ENCODE data around the gene AMBRA1. TPM values are rescaled to one million over a fixed set of nuclear protein-coding genes. Genes with fewer than 3 reads are reported as not detected.

The AMBRA1 gene
- total RNA-seq, 1 donor from 2014 or later: 36.9 TPM

DNA sequence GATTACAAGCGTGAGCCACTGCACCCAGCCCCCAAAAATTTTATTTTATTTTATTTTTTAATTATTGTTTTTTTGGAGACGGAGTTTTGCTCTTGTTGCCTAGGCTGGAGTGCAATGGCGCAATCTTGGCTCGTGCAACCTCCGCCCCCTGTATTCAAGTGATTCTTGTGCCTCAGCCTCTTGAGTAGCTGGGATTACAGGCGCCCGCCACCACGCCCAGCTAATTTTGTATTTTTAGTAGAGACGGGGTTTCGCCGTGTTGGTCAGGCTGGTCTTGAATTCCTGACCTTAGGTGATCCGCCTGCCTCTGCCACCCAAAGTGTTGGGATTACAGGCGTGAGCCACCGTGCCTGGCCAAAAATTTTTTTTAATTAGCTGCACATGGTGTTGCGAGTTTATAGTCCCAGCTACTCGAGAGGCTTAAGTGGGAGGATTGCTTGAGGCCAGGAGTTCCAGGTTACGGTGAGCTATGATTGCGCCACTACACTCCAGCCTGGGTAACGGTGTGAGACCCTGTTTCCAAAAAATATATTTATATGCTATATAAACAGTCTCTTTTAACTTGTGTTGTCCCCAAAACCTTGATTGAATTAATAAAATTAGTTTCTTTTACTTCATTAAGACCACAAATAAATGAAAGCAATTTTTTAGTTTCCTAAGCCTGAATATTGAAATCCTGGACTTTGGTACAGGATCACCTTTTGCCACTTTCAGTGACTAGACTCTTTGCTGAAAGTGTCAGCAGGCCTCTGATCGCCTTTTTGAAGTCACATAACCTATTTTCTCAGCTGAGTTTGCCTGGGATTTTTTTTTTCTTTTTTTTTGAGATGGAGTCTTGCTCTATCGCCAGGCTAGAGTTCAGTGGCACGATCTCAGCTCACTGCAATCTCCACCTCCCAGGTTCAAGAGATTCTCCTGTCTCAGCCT is 39.7 kb upstream of the AMBRA1 start:
- Mint-ChIP-seq H3K27me3 (ENCODE audit: unreplicated experiment) (no peaks in the 10 kb centered on the region), H3K9me3 (ENCODE audit: unreplicated experiment) (no peaks in the 10 kb centered on the region)

DNA sequence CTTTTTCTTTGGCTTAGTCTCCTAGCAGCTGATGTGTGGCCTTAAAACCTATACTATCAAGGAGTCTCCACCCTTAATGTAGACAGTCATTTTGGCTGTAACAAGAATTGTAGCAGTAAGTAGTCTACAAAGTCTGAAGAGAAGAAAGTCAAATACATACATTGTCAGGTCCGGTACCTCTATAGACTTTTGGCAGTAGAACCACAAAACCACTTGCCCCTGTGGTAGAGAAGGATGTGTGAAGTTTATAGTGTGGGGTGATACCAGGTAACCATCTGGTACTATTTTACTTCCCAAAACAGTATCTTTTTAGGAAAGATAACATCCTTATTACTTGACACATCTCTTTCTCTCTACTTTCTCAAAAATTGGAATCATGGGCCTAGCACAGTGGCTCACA is 38.7 kb upstream of the AMBRA1 start:
- no peak overlapping the region for H3K4me3 Mint-ChIP-seq (ENCODE audit: unreplicated experiment)
- H3K27me3 Mint-ChIP-seq (ENCODE audit: unreplicated experiment): no peaks in the 10 kb centered on the region
- no peak overlapping the region for H3K27ac Mint-ChIP-seq (ENCODE audit: unreplicated experiment)
- no peaks in the 10 kb centered on the region for H3K36me3 Mint-ChIP-seq (ENCODE audit: low read depth, unreplicated experiment)
- TF ChIP-seq, protein P1, sequence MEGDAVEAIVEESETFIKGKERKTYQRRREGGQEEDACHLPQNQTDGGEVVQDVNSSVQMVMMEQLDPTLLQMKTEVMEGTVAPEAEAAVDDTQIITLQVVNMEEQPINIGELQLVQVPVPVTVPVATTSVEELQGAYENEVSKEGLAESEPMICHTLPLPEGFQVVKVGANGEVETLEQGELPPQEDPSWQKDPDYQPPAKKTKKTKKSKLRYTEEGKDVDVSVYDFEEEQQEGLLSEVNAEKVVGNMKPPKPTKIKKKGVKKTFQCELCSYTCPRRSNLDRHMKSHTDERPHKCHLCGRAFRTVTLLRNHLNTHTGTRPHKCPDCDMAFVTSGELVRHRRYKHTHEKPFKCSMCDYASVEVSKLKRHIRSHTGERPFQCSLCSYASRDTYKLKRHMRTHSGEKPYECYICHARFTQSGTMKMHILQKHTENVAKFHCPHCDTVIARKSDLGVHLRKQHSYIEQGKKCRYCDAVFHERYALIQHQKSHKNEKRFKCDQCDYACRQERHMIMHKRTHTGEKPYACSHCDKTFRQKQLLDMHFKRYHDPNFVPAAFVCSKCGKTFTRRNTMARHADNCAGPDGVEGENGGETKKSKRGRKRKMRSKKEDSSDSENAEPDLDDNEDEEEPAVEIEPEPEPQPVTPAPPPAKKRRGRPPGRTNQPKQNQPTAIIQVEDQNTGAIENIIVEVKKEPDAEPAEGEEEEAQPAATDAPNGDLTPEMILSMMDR (IDR thresholded peaks at IDR 0.05; ENCODE audit: unreplicated experiment): no peak
- no peaks in the 10 kb centered on the region for H3K4me1 Mint-ChIP-seq (ENCODE audit: unreplicated experiment)
- no peaks in the 10 kb centered on the region for H3K9me3 Mint-ChIP-seq (ENCODE audit: unreplicated experiment)
- DNase-seq (ENCODE audit: low spot score): no peak

More for the DNA sequence above, 39.7 kb upstream of the AMBRA1 start:
- no peak overlapping the region for H3K4me3 Mint-ChIP-seq (ENCODE audit: unreplicated experiment)
- no peak overlapping the region for H3K27ac Mint-ChIP-seq (ENCODE audit: unreplicated experiment)
- TF ChIP-seq, protein P1 (IDR thresholded peaks at IDR 0.05; ENCODE audit: unreplicated experiment): no peak
- peaks cover 3% of the 10 kb centered on the region for H3K36me3 Mint-ChIP-seq (ENCODE audit: low read depth, unreplicated experiment)
- no peaks in the 10 kb centered on the region for H3K4me1 Mint-ChIP-seq (ENCODE audit: unreplicated experiment)
- DNase-seq (ENCODE audit: low spot score): no peak

DNA sequence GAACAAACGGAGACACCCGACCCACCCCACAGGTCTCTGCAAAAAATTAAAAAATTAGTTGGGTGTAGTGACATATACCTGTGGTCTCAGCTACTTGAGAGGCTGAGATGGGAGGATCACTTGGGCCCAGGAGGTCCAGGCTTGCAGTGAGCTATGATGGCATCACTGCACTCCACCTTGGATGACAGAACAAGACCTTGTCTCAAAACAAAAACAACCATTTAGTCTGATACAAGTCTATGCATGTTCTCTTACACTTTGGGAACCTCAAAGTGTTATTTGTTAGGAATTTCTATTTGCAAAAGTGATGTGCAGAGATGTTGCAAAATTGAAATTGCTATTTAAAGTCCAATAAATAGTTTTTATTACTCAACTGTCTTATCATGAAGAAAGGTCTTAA is 37.9 kb upstream of the AMBRA1 start:
- H3K36me3 Mint-ChIP-seq (ENCODE audit: low read depth, unreplicated experiment): no peaks in the 10 kb centered on the region
- no peaks in the 10 kb centered on the region for H3K4me1 Mint-ChIP-seq (ENCODE audit: unreplicated experiment)
- no peak overlapping the region for H3K27ac Mint-ChIP-seq (ENCODE audit: unreplicated experiment)
- no peak overlapping the region for H3K4me3 Mint-ChIP-seq (ENCODE audit: unreplicated experiment)
- no peaks in the 10 kb centered on the region for H3K9me3 Mint-ChIP-seq (ENCODE audit: unreplicated experiment)
- TF ChIP-seq, protein P1 (IDR thresholded peaks at IDR 0.05; ENCODE audit: unreplicated experiment): no peak
- no peak for DNase-seq (ENCODE audit: low spot score)
- H3K27me3 Mint-ChIP-seq (ENCODE audit: unreplicated experiment): no peaks in the 10 kb centered on the region

DNA sequence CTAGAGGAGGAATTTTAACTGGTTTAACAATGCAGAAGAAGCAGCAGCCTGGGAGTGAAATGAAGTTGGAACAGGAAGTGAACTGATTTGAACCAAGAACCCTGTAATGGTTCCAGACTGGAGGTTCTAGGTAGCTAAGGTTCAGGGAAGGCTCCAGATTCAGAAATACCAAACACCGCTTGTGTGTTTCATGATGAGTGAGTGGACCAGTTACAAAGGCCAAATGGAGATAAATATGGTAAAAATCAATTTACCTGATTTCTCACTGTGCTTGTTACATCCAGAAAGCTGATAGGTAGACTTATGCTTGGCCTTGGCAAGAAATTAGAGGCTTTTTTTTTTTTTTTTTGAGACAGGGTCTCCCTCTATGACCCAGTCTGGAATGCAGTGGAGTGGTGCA is 36.4 kb upstream of the AMBRA1 start:
- TF ChIP-seq, protein P1 (IDR thresholded peaks at IDR 0.05; ENCODE audit: unreplicated experiment): no peak
- peaks cover 5% of the 10 kb centered on the region for H3K36me3 Mint-ChIP-seq (ENCODE audit: low read depth, unreplicated experiment)
- H3K4me3 Mint-ChIP-seq (ENCODE audit: unreplicated experiment): no peak overlapping the region
- no peak for DNase-seq (ENCODE audit: low spot score)
- H3K27ac Mint-ChIP-seq (ENCODE audit: unreplicated experiment): no peak overlapping the region
- no peaks in the 10 kb centered on the region for H3K4me1 Mint-ChIP-seq (ENCODE audit: unreplicated experiment)
- no peaks in the 10 kb centered on the region for H3K27me3 Mint-ChIP-seq (ENCODE audit: unreplicated experiment)
- no peaks in the 10 kb centered on the region for H3K9me3 Mint-ChIP-seq (ENCODE audit: unreplicated experiment)

DNA sequence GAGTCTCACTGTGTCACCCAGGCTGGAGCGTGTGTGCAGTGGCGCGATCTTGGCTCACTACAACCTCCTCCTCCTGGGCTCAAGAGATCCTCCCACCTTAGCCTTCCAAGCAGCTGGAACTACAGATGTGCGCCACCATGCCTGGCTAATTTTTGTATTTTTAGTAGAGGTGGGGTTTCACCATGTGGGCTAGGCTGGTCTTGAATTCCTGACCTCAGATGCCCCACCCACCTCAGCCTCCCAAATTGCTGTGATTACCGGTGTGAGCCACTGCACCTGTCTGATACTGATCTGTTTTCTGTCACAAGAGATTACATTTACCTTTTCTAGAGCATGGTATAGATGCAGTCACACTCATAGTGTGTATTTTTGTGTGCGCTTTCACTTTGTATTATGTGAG is 35.1 kb upstream of the AMBRA1 start:
- no peak overlapping the region for H3K27ac Mint-ChIP-seq (ENCODE audit: unreplicated experiment)
- no peaks in the 10 kb centered on the region for H3K9me3 Mint-ChIP-seq (ENCODE audit: unreplicated experiment)
- DNase-seq (ENCODE audit: low spot score): no peak
- H3K4me3 Mint-ChIP-seq (ENCODE audit: unreplicated experiment): no peak overlapping the region
- no peaks in the 10 kb centered on the region for H3K4me1 Mint-ChIP-seq (ENCODE audit: unreplicated experiment)
- TF ChIP-seq, protein P1 (IDR thresholded peaks at IDR 0.05; ENCODE audit: unreplicated experiment): no peak
- peaks cover 5% of the 10 kb centered on the region for H3K36me3 Mint-ChIP-seq (ENCODE audit: low read depth, unreplicated experiment)
- no peaks in the 10 kb centered on the region for H3K27me3 Mint-ChIP-seq (ENCODE audit: unreplicated experiment)
